Fibroblast of pulmonary artery (primary cell): Measurements from ENCODE around the gene ETFA.

Experiments used
- DNase-seq: peaks from one replicate; pipeline ENCODE4 v3.0.0-alpha.2; 2010; ENCODE audit warnings: low read depth
- H3K4me3 ChIP-seq: replicated peaks from 2 replicates; pipeline ENCODE4 v1.5.1; 2011; ENCODE audit warnings: low read depth, mild to moderate bottlenecking, control low read depth, low read length, moderate library complexity
- CTCF ChIP-seq: IDR thresholded peaks from 2 replicates; pipeline ENCODE4 v1.5.1; 2011; ENCODE audit warnings: mild to moderate bottlenecking, control low read depth, low read length, inconsistent platforms; ENCODE audit errors: missing control alignments

The ETFA gene

GRCh38 chr15:76252249-76252648 lies 59.0 kb downstream of the ETFA start:
- TF ChIP-seq CTCF: no peak
- no peak for DNase-seq
- no peak overlapping the region for H3K4me3 ChIP-seq

GRCh38 chr15:76251717-76252116 lies 59.6 kb downstream of the ETFA start:
- no peak for TF ChIP-seq CTCF
- DNase-seq: no peak
- no peak overlapping the region for H3K4me3 ChIP-seq

- no peak for TF ChIP-seq CTCF
- H3K4me3 ChIP-seq: no peak overlapping the region
- no peak for DNase-seq
Measured at GRCh38 chr15:76245072-76245610, 66.1 kb downstream of the ETFA start.

GRCh38 chr15:76239786-76240185 lies 71.5 kb downstream of the ETFA start:
- DNase-seq: no peak
- H3K4me3 ChIP-seq: no peak overlapping the region
- TF ChIP-seq CTCF: no peak

GRCh38 chr15:76236350-76236749 lies 74.9 kb downstream of the ETFA start:
- DNase-seq: no peak
- TF ChIP-seq CTCF: no peak
- H3K4me3 ChIP-seq: no peak overlapping the region

GRCh38 chr15:76235186-76235826 lies 76.0 kb downstream of the ETFA start:
- DNase-seq: peak; percentile 71
- H3K4me3 ChIP-seq: no peak overlapping the region
- TF ChIP-seq CTCF: peak; percentile 48

- DNase-seq: no peak
- no peak for TF ChIP-seq CTCF
- H3K4me3 ChIP-seq: no peak overlapping the region
Measured at GRCh38 chr15:76234337-76234889, 76.9 kb downstream of the ETFA start.
